ENCODE data around the gene CHST12. TPM values are rescaled to one million over a fixed set of nuclear protein-coding genes. Genes with fewer than 3 reads are reported as not detected.

CHST12 gene
- total RNA-seq, 1 donor from 2014 or later: 27.3 TPM

DNA sequence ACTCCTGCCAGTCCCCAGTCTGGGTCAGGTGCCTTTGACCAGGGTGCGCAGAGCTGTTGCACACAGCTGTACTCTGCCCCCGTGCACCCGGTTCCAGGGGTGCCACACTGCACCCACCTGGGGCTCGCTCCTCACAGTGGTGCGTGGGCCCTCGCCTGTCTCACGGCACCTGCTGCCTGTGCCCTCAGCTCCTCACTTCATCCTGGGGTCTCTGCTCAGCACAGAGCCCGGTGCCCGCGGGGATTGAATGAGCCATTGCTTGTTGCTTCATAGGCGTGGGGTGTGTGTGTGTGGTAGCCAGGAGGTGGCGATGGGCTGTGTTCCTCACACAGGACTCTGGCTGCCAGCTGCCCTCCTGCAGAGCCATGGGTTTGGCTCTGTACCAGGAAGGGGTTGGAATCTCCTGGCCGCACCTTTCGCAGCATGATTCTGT lies 30.3 kb upstream of the CHST12 start:
- H3K9me3 Mint-ChIP-seq (ENCODE audit: unreplicated experiment): no peaks in the 10 kb centered on the region
- no peak overlapping the region for H3K27ac Mint-ChIP-seq (ENCODE audit: unreplicated experiment)
- H3K36me3 Mint-ChIP-seq (ENCODE audit: unreplicated experiment): no peaks in the 10 kb centered on the region
- no peak for DNase-seq
- H3K27me3 Mint-ChIP-seq (ENCODE audit: unreplicated experiment): peaks cover 4% of the 10 kb centered on the region
- TF ChIP-seq, protein P1, sequence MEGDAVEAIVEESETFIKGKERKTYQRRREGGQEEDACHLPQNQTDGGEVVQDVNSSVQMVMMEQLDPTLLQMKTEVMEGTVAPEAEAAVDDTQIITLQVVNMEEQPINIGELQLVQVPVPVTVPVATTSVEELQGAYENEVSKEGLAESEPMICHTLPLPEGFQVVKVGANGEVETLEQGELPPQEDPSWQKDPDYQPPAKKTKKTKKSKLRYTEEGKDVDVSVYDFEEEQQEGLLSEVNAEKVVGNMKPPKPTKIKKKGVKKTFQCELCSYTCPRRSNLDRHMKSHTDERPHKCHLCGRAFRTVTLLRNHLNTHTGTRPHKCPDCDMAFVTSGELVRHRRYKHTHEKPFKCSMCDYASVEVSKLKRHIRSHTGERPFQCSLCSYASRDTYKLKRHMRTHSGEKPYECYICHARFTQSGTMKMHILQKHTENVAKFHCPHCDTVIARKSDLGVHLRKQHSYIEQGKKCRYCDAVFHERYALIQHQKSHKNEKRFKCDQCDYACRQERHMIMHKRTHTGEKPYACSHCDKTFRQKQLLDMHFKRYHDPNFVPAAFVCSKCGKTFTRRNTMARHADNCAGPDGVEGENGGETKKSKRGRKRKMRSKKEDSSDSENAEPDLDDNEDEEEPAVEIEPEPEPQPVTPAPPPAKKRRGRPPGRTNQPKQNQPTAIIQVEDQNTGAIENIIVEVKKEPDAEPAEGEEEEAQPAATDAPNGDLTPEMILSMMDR (IDR thresholded peaks at IDR 0.05; ENCODE audit: partially characterized antibody, unreplicated experiment): no peak
- H3K4me3 Mint-ChIP-seq (ENCODE audit: unreplicated experiment): no peak overlapping the region
- no peaks in the 10 kb centered on the region for H3K4me1 Mint-ChIP-seq (ENCODE audit: low read depth, unreplicated experiment)

DNA sequence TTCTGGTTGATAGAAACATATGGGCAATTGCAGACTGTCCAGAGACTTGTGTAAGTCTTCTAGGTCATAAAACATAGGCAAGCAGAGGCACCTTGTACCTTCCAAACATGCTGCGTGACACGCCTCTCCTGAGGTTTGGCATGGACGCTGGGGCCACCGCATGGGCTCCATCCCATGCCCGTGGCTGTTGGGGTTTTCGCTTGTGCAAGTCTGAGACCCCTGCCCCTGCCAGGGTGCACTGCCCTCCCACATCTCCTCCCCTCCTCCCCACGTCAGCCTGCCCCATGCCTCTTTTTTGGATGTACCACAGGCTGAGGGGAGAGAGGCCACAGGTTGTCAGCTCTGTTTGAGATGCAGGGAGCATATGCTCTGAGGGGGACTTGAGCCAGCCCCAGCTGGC lies 29.8 kb upstream of the CHST12 start:
- Mint-ChIP-seq H3K4me1 (ENCODE audit: low read depth, unreplicated experiment) (no peaks in the 10 kb centered on the region), H3K9me3 (ENCODE audit: unreplicated experiment) (peaks cover 2% of the 10 kb centered on the region), H3K4me3 (ENCODE audit: unreplicated experiment) (no peak overlapping the region), H3K27ac (ENCODE audit: unreplicated experiment) (no peak overlapping the region), H3K36me3 (ENCODE audit: unreplicated experiment) (no peaks in the 10 kb centered on the region), H3K27me3 (ENCODE audit: unreplicated experiment) (peaks cover 4% of the 10 kb centered on the region)
- no peak for DNase-seq
- TF ChIP-seq, protein P1 (IDR thresholded peaks at IDR 0.05; ENCODE audit: partially characterized antibody, unreplicated experiment): no peak

DNA sequence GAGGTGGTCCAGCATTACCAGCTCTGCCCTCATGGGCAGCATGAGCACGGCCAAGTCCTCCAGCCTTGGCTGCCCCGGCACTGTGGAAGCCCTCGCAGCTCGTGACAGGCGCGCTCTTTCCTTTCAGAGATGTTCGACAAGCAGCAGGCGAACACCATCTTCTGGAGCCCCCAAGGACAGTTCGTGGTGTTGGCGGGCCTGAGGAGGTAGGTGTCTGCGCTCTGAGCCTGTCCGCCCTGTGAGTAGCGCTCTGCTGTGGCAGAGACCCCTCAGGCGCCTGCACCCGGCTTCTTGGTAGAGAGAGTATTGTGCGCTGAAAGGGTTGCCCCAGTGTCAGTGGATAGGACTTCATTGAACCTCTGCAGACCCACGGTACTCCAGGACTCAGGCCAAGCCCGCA lies 29.0 kb upstream of the CHST12 start:
- no peak for DNase-seq
- TF ChIP-seq, protein P1 (IDR thresholded peaks at IDR 0.05; ENCODE audit: partially characterized antibody, unreplicated experiment): no peak
- no peak overlapping the region for H3K4me3 Mint-ChIP-seq (ENCODE audit: unreplicated experiment)
- H3K36me3 Mint-ChIP-seq (ENCODE audit: unreplicated experiment): no peaks in the 10 kb centered on the region
- H3K27ac Mint-ChIP-seq (ENCODE audit: unreplicated experiment): peak overlapping the region; percentile 22
- H3K9me3 Mint-ChIP-seq (ENCODE audit: unreplicated experiment): peaks cover 4% of the 10 kb centered on the region
- no peaks in the 10 kb centered on the region for H3K4me1 Mint-ChIP-seq (ENCODE audit: low read depth, unreplicated experiment)
- H3K27me3 Mint-ChIP-seq (ENCODE audit: unreplicated experiment): peaks cover 7% of the 10 kb centered on the region

DNA sequence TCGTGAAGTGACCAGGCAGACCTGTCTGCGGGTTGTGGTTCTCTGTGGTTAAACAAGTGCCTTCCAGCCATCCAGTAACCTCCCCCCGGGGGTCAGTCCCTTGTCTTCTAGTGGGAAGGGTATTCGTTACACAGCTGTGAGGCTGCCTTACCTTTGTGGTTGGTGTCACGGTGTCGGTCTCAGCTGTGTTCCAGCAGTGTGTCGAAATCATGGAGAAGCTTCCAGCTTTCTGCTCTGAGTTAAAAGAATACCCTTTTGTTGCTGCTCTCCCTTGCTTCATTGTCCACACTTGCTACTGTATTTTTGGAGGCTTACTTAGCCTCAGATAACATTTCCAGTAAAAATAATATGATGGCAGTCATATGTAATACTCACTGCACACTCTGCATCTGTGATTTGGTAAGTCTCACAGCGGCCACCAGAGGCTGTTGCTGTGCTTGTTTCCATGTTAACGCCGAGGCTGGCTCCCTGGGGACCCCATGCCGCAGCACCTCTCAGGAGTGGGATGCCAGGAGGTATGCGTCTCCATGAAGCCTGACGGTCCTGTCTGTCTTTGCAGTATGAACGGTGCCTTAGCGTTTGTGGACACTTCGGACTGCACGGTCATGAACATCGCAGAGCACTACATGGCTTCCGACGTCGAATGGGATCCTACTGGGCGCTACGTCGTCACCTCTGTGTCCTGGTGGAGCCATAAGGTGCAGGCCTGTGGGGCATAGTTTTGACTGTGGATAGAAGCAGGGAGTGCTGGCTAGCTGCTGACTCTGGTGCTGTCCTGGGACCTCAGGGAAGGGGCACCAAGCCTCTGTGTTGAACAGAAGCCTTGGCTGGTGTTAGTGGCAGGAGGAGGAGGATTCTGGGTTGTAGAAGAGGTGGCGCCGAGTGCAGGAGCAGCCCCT lies 28.3 kb upstream of the CHST12 start:
- peaks cover 8% of the 10 kb centered on the region for H3K27me3 Mint-ChIP-seq (ENCODE audit: unreplicated experiment)
- DNase-seq: peak; percentile 46
- no peak overlapping the region for H3K4me3 Mint-ChIP-seq (ENCODE audit: unreplicated experiment)
- H3K9me3 Mint-ChIP-seq (ENCODE audit: unreplicated experiment): peaks cover 6% of the 10 kb centered on the region
- H3K36me3 Mint-ChIP-seq (ENCODE audit: unreplicated experiment): no peaks in the 10 kb centered on the region
- H3K27ac Mint-ChIP-seq (ENCODE audit: unreplicated experiment): peak overlapping the region; percentile 34
- no peaks in the 10 kb centered on the region for H3K4me1 Mint-ChIP-seq (ENCODE audit: low read depth, unreplicated experiment)
- TF ChIP-seq, protein P1 (IDR thresholded peaks at IDR 0.05; ENCODE audit: partially characterized antibody, unreplicated experiment): no peak

Measured in glutamatergic neuron (in vitro differentiated cells).